NCI-H2196 treated with DMSO at 0.1 percent for 48 hours (cell line): Measurements from ENCODE around the gene PLA2G4D.

ENCODE experiments used
- DNase-seq: peaks from one replicate; lab custom pipeline; 2025; ENCODE audit not compliant: unreplicated experiment; lab: John Stamatoyannopoulos, UW

PLA2G4D gene

GRCh38 chr15:42032376-42033213 lies 61.8 kb downstream of the PLA2G4D start:
- DNase-seq = no peak

- no peak for DNase-seq
Observed at GRCh38 chr15:42031198-42031915, 63.0 kb downstream of the PLA2G4D start.

GRCh38 chr15:42027521-42027920 lies 66.8 kb downstream of the PLA2G4D start:
- DNase-seq = no peak

- no peak for DNase-seq
Observed at GRCh38 chr15:42024303-42024702, 70.1 kb downstream of the PLA2G4D start.

GRCh38 chr15:42021593-42021992 lies 72.8 kb downstream of the PLA2G4D start:
- DNase-seq = no peak

- no peak for DNase-seq
Observed at GRCh38 chr15:42020713-42021273, 73.6 kb downstream of the PLA2G4D start, which contains the start of gene PLA2G4E. PLA2G4E (minus strand) TSS chr15:42021042; CDS start chr15:42021030, 12 bp downstream.

GRCh38 chr15:42018306-42019224 lies 75.8 kb downstream of the PLA2G4D start:
- DNase-seq = no peak
